ENCODE results near the gene ERC1.
"Not testable (repeated sequence)": the region's sequence is repeated elsewhere in the genome, so short reads cannot be mapped to it uniquely, and the experiment has no call there.

The ERC1 gene

GRCh38 chr12:1307796-1308195 is 316.8 kb downstream of the ERC1 start:
- in situ Hi-C loops (cut with MboI; ENCODE audit: low sequenced_read_pairs), result no loop called here

- in situ Hi-C loops (cut with MboI; ENCODE audit: low sequenced_read_pairs), result no loop called here
Measured at GRCh38 chr12:1309613-1310012, 318.6 kb downstream of the ERC1 start.

GRCh38 chr12:1310653-1311052 is 319.6 kb downstream of the ERC1 start:
- in situ Hi-C loops (cut with MboI; ENCODE audit: low sequenced_read_pairs), result no loop called here

- in situ Hi-C loops (cut with MboI; ENCODE audit: low sequenced_read_pairs), result no loop called here
Measured at GRCh38 chr12:1311145-1311544, 320.1 kb downstream of the ERC1 start.

GRCh38 chr12:1313906-1314305 is 322.9 kb downstream of the ERC1 start:
- in situ Hi-C loops (cut with MboI; ENCODE audit: low sequenced_read_pairs), result no loop called here

GRCh38 chr12:1314523-1314922 is 323.5 kb downstream of the ERC1 start:
- in situ Hi-C loops (cut with MboI; ENCODE audit: low sequenced_read_pairs), result no loop called here

- in situ Hi-C loops (cut with MboI; ENCODE audit: low sequenced_read_pairs), result not testable (repeated sequence)
Measured at GRCh38 chr12:1316991-1317390, 326.0 kb downstream of the ERC1 start.

- in situ Hi-C loops (cut with MboI; ENCODE audit: low sequenced_read_pairs), result no loop called here
Measured at GRCh38 chr12:1318327-1319031, 327.5 kb downstream of the ERC1 start.

- in situ Hi-C loops (cut with MboI; ENCODE audit: low sequenced_read_pairs), result no loop called here
Measured at GRCh38 chr12:1319212-1319611, 328.2 kb downstream of the ERC1 start.

GRCh38 chr12:1320021-1320420 is 329.0 kb downstream of the ERC1 start:
- in situ Hi-C loops (cut with MboI; ENCODE audit: low sequenced_read_pairs), result no loop called here

- in situ Hi-C loops (cut with MboI; ENCODE audit: low sequenced_read_pairs), result no loop called here
Measured at GRCh38 chr12:1322821-1323220, 331.8 kb downstream of the ERC1 start.

- in situ Hi-C loops (cut with MboI; ENCODE audit: low sequenced_read_pairs), result no loop called here
Measured at GRCh38 chr12:1324099-1324498, 333.1 kb downstream of the ERC1 start.

- in situ Hi-C loops (cut with MboI; ENCODE audit: low sequenced_read_pairs), result no loop called here
Measured at GRCh38 chr12:1324910-1325309, 333.9 kb downstream of the ERC1 start.

- in situ Hi-C loops (cut with MboI; ENCODE audit: low sequenced_read_pairs), result no loop called here
Measured at GRCh38 chr12:1325666-1326065, 334.6 kb downstream of the ERC1 start.

GRCh38 chr12:1326258-1326657 is 335.2 kb downstream of the ERC1 start:
- in situ Hi-C loops (cut with MboI; ENCODE audit: low sequenced_read_pairs), result no loop called here

- in situ Hi-C loops (cut with MboI; ENCODE audit: low sequenced_read_pairs), result no loop called here
Measured at GRCh38 chr12:1328391-1328790, 337.4 kb downstream of the ERC1 start.

GRCh38 chr12:1329784-1330476 is 338.9 kb downstream of the ERC1 start:
- in situ Hi-C loops (cut with MboI; ENCODE audit: low sequenced_read_pairs), result no loop called here

- in situ Hi-C loops (cut with MboI; ENCODE audit: low sequenced_read_pairs), result no loop called here
Measured at GRCh38 chr12:1330477-1330827, 339.4 kb downstream of the ERC1 start.

- in situ Hi-C loops (cut with MboI; ENCODE audit: low sequenced_read_pairs), result no loop called here
Measured at GRCh38 chr12:1332327-1332726, 341.3 kb downstream of the ERC1 start.

GRCh38 chr12:1338483-1339177 is 347.6 kb downstream of the ERC1 start:
- in situ Hi-C loops (cut with MboI; ENCODE audit: low sequenced_read_pairs), result no loop called here

- in situ Hi-C loops (cut with MboI; ENCODE audit: low sequenced_read_pairs), result not testable (repeated sequence)
Measured at GRCh38 chr12:1339178-1339541, 348.1 kb downstream of the ERC1 start.

- in situ Hi-C loops (cut with MboI; ENCODE audit: low sequenced_read_pairs), result no loop called here
Measured at GRCh38 chr12:1339618-1340319, 348.7 kb downstream of the ERC1 start.
